Kidney (tissue), 14 donors: ENCODE data around the gene LRRC30. TPM values are rescaled to one million over a fixed set of nuclear protein-coding genes. Genes with fewer than 3 reads are reported as not detected.
A peak's percentile ranks its signal among the peaks of the same experiment; 100 is the strongest.

ENCODE experiments used
- DNase-seq, 5 donors: peaks; one replicate each; pipeline ENCODE4 v3.0.0-alpha.2; 2013 to 2020
- FAIRE-seq: peaks from 2 replicates; lab custom pipeline; 2012; peaks lifted over from hg19 to GRCh38; lab: Jason Lieb, UNC
- H3K27ac ChIP-seq, 2 donors: one replicate each; pipeline ENCODE4 v1.7.0; 2013; ENCODE audit warnings: low read depth in 2 of 2, low read length in 2 of 2, inconsistent platforms in 1 of 2
- H3K27me3 ChIP-seq: one replicate; pipeline ENCODE4 v1.7.1; 2013; ENCODE audit warnings: low read length, inconsistent platforms; ENCODE audit not compliant: control insufficient read depth, insufficient read depth
- H3K36me3 ChIP-seq, 3 donors: one replicate each; pipeline versions ENCODE4 v1.7.0 to v1.7.1; 2013; ENCODE audit warnings: low read length in 3 of 3, control low read depth in 1 of 3, inconsistent platforms in 1 of 3; ENCODE audit not compliant: insufficient read depth in 3 of 3, control insufficient read depth in 2 of 3
- H3K4me1 ChIP-seq, 3 donors: one replicate each; pipeline versions ENCODE4 v1.7.0 to v1.7.1; 2013; ENCODE audit warnings: low read length in 3 of 3, inconsistent platforms in 1 of 3, low read depth in 1 of 3; ENCODE audit not compliant: control insufficient read depth in 2 of 3, insufficient read depth in 2 of 3
- H3K4me3 ChIP-seq, 3 donors: one replicate each; pipeline versions ENCODE4 v1.7.0 to v1.8.1; 2013; ENCODE audit warnings: low read length in 3 of 3, control low read depth in 1 of 3, inconsistent platforms in 1 of 3
- H3K9ac ChIP-seq, 3 donors: one replicate each; pipeline versions ENCODE4 v1.7.0 to v1.7.1; 2013; ENCODE audit warnings: low read length in 3 of 3, control low read depth in 1 of 3, inconsistent platforms in 1 of 3
- H3K9me3 ChIP-seq, 3 donors: one replicate each; pipeline versions ENCODE4 v1.7.0 to v1.7.1; 2013; ENCODE audit warnings: low read length in 3 of 3, control low read depth in 1 of 3, inconsistent platforms in 1 of 3; ENCODE audit not compliant: control insufficient read depth in 2 of 3, insufficient read depth in 1 of 3
- intact Hi-C: fragments of 100-400 bp; cut with DNase I; formaldehyde crosslinking; loops from one replicate; pipeline ENCODE4 v1.11.1; 2022
- polyA plus RNA-seq: library from polyadenylated mRNA; stranded (reverse); fragments of 350-450 nt; fragmentation: Illumina TruSeq; extraction: RNeasy Lipid Tissue Mini Kit (QIAGEN cat#74804); gene quantifications from one replicate; pipeline ENCODE4 v1.2.3, GENCODE V29; 2014; ENCODE audit warnings: low read depth, low replicate concordance; ENCODE audit not compliant: insufficient read depth
- total RNA-seq: library from RNA; stranded (reverse); fragmentation: NEBNext Ultra II Directional; extraction: Animal tissue kit (Norgen Biotek cat#: 25700); gene quantifications from one replicate; pipeline ENCODE4 v1.2.1, GENCODE V29; 2021
- TF ChIP-seq, protein P1 (sequence below): IDR thresholded peaks from 3 replicates; pipeline ENCODE4 v1.5.1; 2012; ENCODE audit warnings: mild to moderate bottlenecking, moderate library complexity, borderline replicate concordance; ENCODE audit not compliant: insufficient read depth; ENCODE audit errors: extremely low read depth
- donor health status: control.
- donor health status: control.
- donor health status: control.
- donor health status: control.
- donor health status: control.
- donor health status: DM: yes; HTN: yes; CAD: no.
- donor health status: Normal renal cell carcinoma (clear cell type).

The LRRC30 gene
- total and polyA plus RNA-seq, 2 donors from 2014 or later: not detected

DNA sequence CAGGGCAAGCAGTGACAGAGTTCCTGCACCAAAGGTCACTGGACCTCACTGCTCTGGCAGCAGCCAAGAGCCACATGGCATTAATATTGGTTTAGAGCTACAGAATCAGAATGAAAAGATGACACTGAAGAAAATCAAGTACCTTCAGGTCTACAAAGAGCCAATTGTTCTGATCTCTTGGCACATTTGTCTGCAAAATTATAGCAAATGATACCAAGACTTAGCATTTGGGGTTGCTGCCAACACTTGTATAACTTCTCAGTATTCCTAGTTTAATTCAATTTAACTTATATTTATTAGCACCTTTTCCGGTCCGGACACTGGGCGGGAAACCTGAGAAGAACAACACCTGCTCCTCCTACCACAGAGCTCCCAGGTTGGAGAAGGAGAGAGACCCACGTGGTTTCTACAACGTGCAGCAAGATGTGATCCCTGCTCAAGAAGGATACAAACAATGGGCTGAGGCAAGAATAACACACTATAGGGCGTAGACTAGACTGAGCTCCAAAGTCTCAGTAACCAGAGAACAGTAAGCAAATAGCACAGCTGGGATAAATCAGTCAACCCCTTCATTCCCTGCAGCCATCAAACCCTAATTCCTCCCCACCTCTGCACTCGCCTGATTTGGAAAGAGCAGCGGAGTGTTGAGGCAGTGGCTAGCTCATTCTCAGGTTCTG lies 2.4 kb downstream of the LRRC30 start:
- intact Hi-C loops: no loop called here
- DNase-seq (peak in 4 of 5 donors; percentile 59 to 82 (median 70)), FAIRE-seq (no peak)
- Histone ChIP-seq H3K4me1 (no peaks in the 10 kb centered on the region), H3K9ac (no peak overlapping the region), H3K9me3 (no peaks in the 10 kb centered on the region), H3K4me3 (no peak overlapping the region), H3K27me3 (no peaks in the 10 kb centered on the region), H3K36me3 (no peaks in the 10 kb centered on the region), H3K27ac (no peak overlapping the region)
- TF ChIP-seq, protein P1, sequence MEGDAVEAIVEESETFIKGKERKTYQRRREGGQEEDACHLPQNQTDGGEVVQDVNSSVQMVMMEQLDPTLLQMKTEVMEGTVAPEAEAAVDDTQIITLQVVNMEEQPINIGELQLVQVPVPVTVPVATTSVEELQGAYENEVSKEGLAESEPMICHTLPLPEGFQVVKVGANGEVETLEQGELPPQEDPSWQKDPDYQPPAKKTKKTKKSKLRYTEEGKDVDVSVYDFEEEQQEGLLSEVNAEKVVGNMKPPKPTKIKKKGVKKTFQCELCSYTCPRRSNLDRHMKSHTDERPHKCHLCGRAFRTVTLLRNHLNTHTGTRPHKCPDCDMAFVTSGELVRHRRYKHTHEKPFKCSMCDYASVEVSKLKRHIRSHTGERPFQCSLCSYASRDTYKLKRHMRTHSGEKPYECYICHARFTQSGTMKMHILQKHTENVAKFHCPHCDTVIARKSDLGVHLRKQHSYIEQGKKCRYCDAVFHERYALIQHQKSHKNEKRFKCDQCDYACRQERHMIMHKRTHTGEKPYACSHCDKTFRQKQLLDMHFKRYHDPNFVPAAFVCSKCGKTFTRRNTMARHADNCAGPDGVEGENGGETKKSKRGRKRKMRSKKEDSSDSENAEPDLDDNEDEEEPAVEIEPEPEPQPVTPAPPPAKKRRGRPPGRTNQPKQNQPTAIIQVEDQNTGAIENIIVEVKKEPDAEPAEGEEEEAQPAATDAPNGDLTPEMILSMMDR: no peak

DNA sequence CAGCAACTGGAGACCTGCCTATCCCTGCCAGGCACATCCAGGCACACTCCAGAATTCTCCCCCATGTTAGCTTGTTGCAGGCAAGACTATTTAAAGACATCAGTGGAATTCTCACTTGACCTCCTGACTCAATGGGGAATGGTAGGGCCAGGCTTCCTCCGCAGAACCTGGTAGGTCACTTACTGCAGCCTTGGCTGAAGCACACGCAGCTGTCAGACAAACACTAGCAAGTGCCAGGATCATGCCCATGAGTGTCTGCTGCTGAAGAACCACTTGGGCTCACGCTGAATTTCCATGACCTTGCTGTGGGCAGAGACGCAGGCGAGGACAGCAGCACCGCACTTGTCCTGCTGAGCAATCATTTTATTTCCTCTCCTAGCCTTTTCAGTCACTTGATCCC lies 3.2 kb downstream of the LRRC30 start:
- Histone ChIP-seq H3K9me3 (no peaks in the 10 kb centered on the region), H3K4me3 (no peak overlapping the region), H3K27me3 (no peaks in the 10 kb centered on the region), H3K36me3 (no peaks in the 10 kb centered on the region), H3K9ac (no peak overlapping the region), H3K4me1 (no peaks in the 10 kb centered on the region), H3K27ac (no peak overlapping the region)
- TF ChIP-seq, protein P1: no peak
- FAIRE-seq: no peak
- intact Hi-C loops: no loop called here
- DNase-seq: peak in 2 of 5 donors; percentile 17 to 31

DNA sequence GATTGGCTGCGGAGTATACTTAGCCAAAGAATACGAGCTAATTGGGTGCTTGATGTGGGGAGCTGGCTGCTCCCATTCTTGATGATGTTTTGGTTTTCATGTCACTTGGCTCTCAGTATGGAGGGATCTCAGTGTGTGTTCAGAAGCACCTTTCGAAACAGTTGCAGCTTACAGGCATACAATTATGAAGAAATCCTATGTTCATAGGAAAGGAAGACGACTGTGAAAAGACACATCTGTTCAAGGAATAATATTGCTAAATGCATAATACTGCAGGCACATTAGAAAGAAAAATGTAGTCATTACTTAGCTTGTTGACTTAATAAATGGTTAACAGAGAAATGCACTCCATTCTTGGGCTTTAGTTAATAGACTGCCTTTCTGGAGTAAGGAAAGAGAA lies 4.1 kb downstream of the LRRC30 start:
- DNase-seq (no peak), FAIRE-seq (no peak)
- Histone ChIP-seq H3K27ac (no peak overlapping the region), H3K27me3 (no peaks in the 10 kb centered on the region), H3K4me3 (no peak overlapping the region), H3K9ac (no peak overlapping the region), H3K36me3 (no peaks in the 10 kb centered on the region), H3K9me3 (no peaks in the 10 kb centered on the region), H3K4me1 (no peaks in the 10 kb centered on the region)
- TF ChIP-seq, protein P1: no peak
- intact Hi-C loops: no loop called here
